IMR-90 (cell line): Measurements from ENCODE around the gene TRA2B. TPM values are rescaled to one million over a fixed set of nuclear protein-coding genes. Genes with fewer than 3 reads are reported as not detected.

Experiments used
- ATAC-seq: fragments of 200-7000 bp; cut with Tn5 transposase; 2 replicates; pipeline ENCODE4 v1.9.1; 2020; ENCODE audit warnings: low read depth, mild to moderate bottlenecking, moderate library complexity
- BruUV-seq: library from RNA; stranded (reverse); fragments of 400-500 nt; replicated peaks from 2 replicates; lab custom pipeline; 2021; lab: Mats Ljungman, UMichigan
- CTCF ChIA-PET: fragments of 300-600 bp; formaldehyde crosslinking; extraction: SDS; loops from one replicate; lab custom pipeline; 2021; ENCODE audit warnings: antibody characterized with exemption; lab: Yijun Ruan, JAX
- POLR2A ChIA-PET: fragments of 300-600 bp; sonication (Branson Sonifier 250); formaldehyde crosslinking; loops from one replicate; lab custom pipeline; 2022; ENCODE audit warnings: antibody characterized with exemption; ENCODE audit not compliant: unreplicated experiment; lab: Charles Lee
- DNase-seq: peaks from one replicate; pipeline ENCODE4 v3.0.0; 2013
- H2AFZ ChIP-seq: replicated peaks from 2 replicates; pipeline ENCODE3; 2013; ENCODE audit warnings: low read length, mild to moderate bottlenecking; ENCODE audit not compliant: poor library complexity
- H2AK5ac ChIP-seq: 2 replicates; pipeline ENCODE4 v1.6.1; 2013; ENCODE audit warnings: low read depth, low read length, inconsistent platforms
- H2AK9ac ChIP-seq: replicated peaks from 2 replicates; pipeline ENCODE3; 2013; ENCODE audit warnings: mild to moderate bottlenecking, low read depth, low read length, moderate library complexity; ENCODE audit not compliant: poor library complexity
- H2BK120ac ChIP-seq: 2 replicates; pipeline ENCODE4 v1.6.1; 2013; ENCODE audit warnings: low read depth, low read length, inconsistent platforms
- H2BK15ac ChIP-seq: 3 replicates; pipeline ENCODE4 v1.6.1; 2013; ENCODE audit warnings: low read depth, low read length, inconsistent platforms
- H2BK20ac ChIP-seq: 2 replicates; pipeline ENCODE4 v1.6.1; 2013; ENCODE audit warnings: low read depth, mild to moderate bottlenecking, inconsistent platforms, low read length, moderate library complexity
- H2BK5ac ChIP-seq: 2 replicates; pipeline ENCODE4 v1.6.1; 2013; ENCODE audit warnings: mild to moderate bottlenecking, low read depth, low read length, inconsistent platforms; ENCODE audit not compliant: poor library complexity, severe bottlenecking
- H3K14ac ChIP-seq: replicated peaks from 2 replicates; pipeline ENCODE4 v1.6.1; 2013; ENCODE audit warnings: low read depth, low read length, inconsistent platforms
- H3K18ac ChIP-seq: 2 replicates; pipeline ENCODE4 v1.6.1; 2013; ENCODE audit warnings: low read depth, low read length, control low read depth
- H3K23ac ChIP-seq: 2 replicates; pipeline ENCODE4 v1.6.1; 2013; ENCODE audit warnings: low read depth, low read length, inconsistent platforms
- H3K27ac ChIP-seq: 2 replicates; pipeline ENCODE4 v1.5.1; 2013; ENCODE audit warnings: mild to moderate bottlenecking, control low read depth, low read length; ENCODE audit not compliant: insufficient read depth
- H3K27me3 ChIP-seq: 2 replicates; pipeline ENCODE4 v1.6.1; 2013; ENCODE audit warnings: low read length; ENCODE audit not compliant: control insufficient read depth, insufficient read depth
- H3K36me3 ChIP-seq: 2 replicates; pipeline ENCODE4 v1.6.1; 2013; ENCODE audit warnings: low read length, mixed read lengths; ENCODE audit not compliant: control insufficient read depth, insufficient read depth
- H3K4ac ChIP-seq: 2 replicates; pipeline ENCODE4 v1.6.1; 2013; ENCODE audit warnings: low read depth, low read length, inconsistent platforms
- H3K4me1 ChIP-seq: 2 replicates; pipeline ENCODE4 v1.6.1; 2013; ENCODE audit warnings: low read length, mixed read lengths; ENCODE audit not compliant: control insufficient read depth, insufficient read depth
- H3K4me2 ChIP-seq: 2 replicates; pipeline ENCODE4 v1.6.1; 2013; ENCODE audit warnings: low read depth, mild to moderate bottlenecking, control low read depth, low read length, moderate library complexity
- H3K4me3 ChIP-seq: 2 replicates; pipeline ENCODE4 v1.5.1; 2013; ENCODE audit warnings: low read depth, mild to moderate bottlenecking, control low read depth, low read length, moderate library complexity; ENCODE audit not compliant: insufficient read depth
- H3K56ac ChIP-seq: 2 replicates; pipeline ENCODE4 v1.6.1; 2013; ENCODE audit warnings: low read length, inconsistent platforms; ENCODE audit not compliant: insufficient read depth; ENCODE audit errors: extremely low read depth
- H3K79me1 ChIP-seq, 2 experiments: 2 replicates each; pipeline ENCODE4 v1.6.1; 2013; ENCODE audit warnings: low read length in 2 of 2, inconsistent platforms in 1 of 2, low read depth in 1 of 2
- H3K9ac ChIP-seq: 2 replicates; pipeline ENCODE4 v1.6.1; 2013; ENCODE audit warnings: low read depth, low read length, control low read depth
- H3K9me1 ChIP-seq: 2 replicates; pipeline ENCODE4 v1.6.1; 2013; ENCODE audit warnings: low read length, inconsistent platforms; ENCODE audit not compliant: insufficient read depth
- H3K9me3 ChIP-seq: 2 replicates; pipeline ENCODE4 v1.6.1; 2013; ENCODE audit warnings: low read length; ENCODE audit not compliant: control insufficient read depth, insufficient read depth
- H4K20me1 ChIP-seq: 2 replicates; pipeline ENCODE4 v1.6.1; 2013; ENCODE audit warnings: low read length, inconsistent platforms; ENCODE audit not compliant: insufficient read depth
- H4K5ac ChIP-seq: 2 replicates; pipeline ENCODE4 v1.6.1; 2013; ENCODE audit warnings: mild to moderate bottlenecking, low read depth, low read length, control low read depth
- H4K8ac ChIP-seq, 2 experiments: 2 replicates each; pipeline ENCODE4 v1.6.1; 2013; ENCODE audit warnings: low read depth in 2 of 2, low read length in 2 of 2, control low read depth in 1 of 2, inconsistent platforms in 1 of 2
- H4K91ac ChIP-seq: 2 replicates; pipeline ENCODE4 v1.6.1; 2013; ENCODE audit warnings: low read depth, low read length, inconsistent platforms; ENCODE audit not compliant: insufficient read depth
- CHD1 ChIP-seq: IDR thresholded peaks from 2 replicates; pipeline ENCODE4 v1.6.1; 2012; ENCODE audit warnings: low read depth, low read length, improper control_type of control experiment
- CTCF ChIP-seq: conservative IDR thresholded peaks from 2 replicates; pipeline ENCODE4 v1.5.1; 2012; ENCODE audit warnings: mild to moderate bottlenecking, low read depth, low read length, improper control_type of control experiment
- ELK1 ChIP-seq: fragments of 150-350 bp; IDR thresholded peaks from 2 replicates; pipeline ENCODE4 v1.6.1; 2016; ENCODE audit warnings: low read depth, mild to moderate bottlenecking, low read length, moderate library complexity, borderline replicate concordance
- MAZ ChIP-seq: IDR thresholded peaks from 2 replicates; pipeline ENCODE4 v1.6.1; 2012; ENCODE audit warnings: low read depth, mild to moderate bottlenecking, low read length, improper control_type of control experiment, moderate library complexity, borderline replicate concordance
- MXI1 ChIP-seq: IDR thresholded peaks from 2 replicates; pipeline ENCODE4 v1.6.1; 2012; ENCODE audit warnings: low read depth, mild to moderate bottlenecking, low read length, moderate library complexity, borderline replicate concordance
- NFE2L2 ChIP-seq: fragments of 150-350 bp; IDR thresholded peaks from 2 replicates; pipeline ENCODE4 v1.6.1; 2016; ENCODE audit warnings: low read depth, mild to moderate bottlenecking, low read length
- RAD21 ChIP-seq: IDR thresholded peaks from 2 replicates; pipeline ENCODE4 v1.6.1; 2012; ENCODE audit warnings: low read length, improper control_type of control experiment
- SMC3 ChIP-seq: fragments of 150-350 bp; IDR thresholded peaks from 2 replicates; pipeline ENCODE4 v1.6.1; 2016; ENCODE audit warnings: low read depth, mild to moderate bottlenecking, antibody characterized with exemption, low read length, moderate library complexity
- USF2 ChIP-seq: fragments of 150-350 bp; IDR thresholded peaks from 2 replicates; pipeline ENCODE4 v1.6.1; 2017; ENCODE audit warnings: mild to moderate bottlenecking, antibody characterized with exemption, low read length, low read depth
- WGBS, 2 experiments: methylation state at CpG; one replicate each; pipeline versions ENCODE4 v1.1.5 to v1.1.7; 2013; ENCODE audit warnings: missing lambda C conversion rate in 2 of 2; ENCODE audit not compliant: insufficient read length in 1 of 2; ENCODE audit errors: extremely low coverage in 2 of 2; 5-methylcytosine and 5-hydroxymethylcytosine counted together
- dilution Hi-C: fragments of 300-500 bp; cut with HindIII; formaldehyde crosslinking; loops from one replicate; pipeline ENCODE4 v1.14.3; 2018; ENCODE audit warnings: low sequenced_read_pairs; ENCODE audit not compliant: unreplicated experiment
- in situ Hi-C: fragments of 300-500 bp; cut with MboI; formaldehyde crosslinking; loops from 3 replicates; pipeline ENCODE4 v1.14.3; 2019; ENCODE audit warnings: low sequenced_read_pairs, inconsistent platforms, mixed read lengths
- intact Hi-C: fragments of 100-400 bp; cut with micrococcal nuclease; formaldehyde crosslinking; loops from 2 replicates; pipeline ENCODE4 v1.10.0; 2022
- polyA plus RNA-seq, 3 experiments: library from polyadenylated mRNA; depleted of rRNA; stranded (reverse); fragments of >200 nt; gene quantifications; 2 replicates each; pipeline ENCODE4 v1.2.3, GENCODE V29; 2012; ENCODE audit warnings: low replicate concordance in 1 of 3
- total RNA-seq: library from RNA; depleted of rRNA; stranded (reverse); fragments of >200 nt; gene quantifications from 2 replicates; pipeline ENCODE4 v1.2.3, GENCODE V29; 2012

Gene TRA2B
- total and polyA plus RNA-seq, 2 of the 4 experiments (the other 2 are of a cell fraction), result 127 to 208 TPM

GRCh38 chr3:185866555-185866954 lies 71.3 kb downstream of the TRA2B start:
- Histone ChIP-seq H4K91ac (no peak overlapping the region), H3K14ac (no peak overlapping the region), H4K5ac (no peak overlapping the region), H3K79me1 (no peaks in the 10 kb centered on the region), H3K4me1 (no peaks in the 10 kb centered on the region), H2BK5ac (no peak overlapping the region), H2AK9ac (no peak overlapping the region), H2AFZ (no peak overlapping the region), H3K4ac (no peak overlapping the region), H2BK20ac (no peak overlapping the region), H3K4me2 (no peak overlapping the region), H3K27ac (no peak overlapping the region), H3K18ac (no peak overlapping the region), H3K4me3 (no peak overlapping the region), H2AK5ac (no peak overlapping the region), H3K36me3 (no peaks in the 10 kb centered on the region), H3K56ac (no peak overlapping the region), H3K23ac (no peak overlapping the region), H3K9me1 (no peaks in the 10 kb centered on the region), H3K27me3 (peaks cover 14% of the 10 kb centered on the region), H3K9me3 (peaks cover 2% of the 10 kb centered on the region; the same call in 1 of the 2 replicates), H4K20me1 (no peaks in the 10 kb centered on the region), H3K9ac (no peak overlapping the region), H4K8ac (no peak overlapping the region), H2BK15ac (no peak overlapping the region), H2BK120ac (no peak overlapping the region)
- intact Hi-C loops, result no loop called here
- in situ Hi-C loops, result no loop called here
- dilution Hi-C loops, result no loop called here
- TF ChIP-seq MXI1 (no peak), SMC3 (no peak), MAZ (no peak), RAD21 (no peak), USF2 (no peak), NFE2L2 (no peak), CHD1 (no peak), CTCF (no peak), ELK1 (no peak)
- DNase-seq, result no peak
- ChIA-PET CTCF (no interaction called here), POLR2A (no interaction called here)
- ATAC-seq, result no peak
- no TSS peak for BruUV-seq
- no CpG with 5 or more reads among the region's 1 CpG for WGBS, 2 experiments
